GM18909 (cell line): ENCODE measurements around the gene FRS2.

ENCODE experiments used
- ATAC-seq: cut with Tn5 transposase; IDR thresholded peaks from one replicate; pipeline ENCODE4 v1.9.1; 2021; ENCODE audit warnings: mild to moderate bottlenecking; ENCODE audit not compliant: unreplicated experiment, poor library complexity

The FRS2 gene

GRCh38 chr12:69459477-69459876 is 10.7 kb upstream of the FRS2 start:
- ATAC-seq = no peak

- no peak for ATAC-seq
Observed at GRCh38 chr12:69464428-69464827, 5.8 kb upstream of the FRS2 start.

- no peak for ATAC-seq
Observed at GRCh38 chr12:69466867-69467266, 3.3 kb upstream of the FRS2 start.

GRCh38 chr12:69467366-69467765 is 2.8 kb upstream of the FRS2 start:
- ATAC-seq = no peak

- ATAC-seq = no peak
Observed at GRCh38 chr12:69468237-69469026, 1.8 kb upstream of the FRS2 start.

- ATAC-seq = no peak
Observed at GRCh38 chr12:69469854-69470188, 367 bp upstream of the FRS2 start.

- ATAC-seq = no peak
Observed at GRCh38 chr12:69471076-69471430, 865 bp downstream of the FRS2 start.

- ATAC-seq = no peak
Observed at GRCh38 chr12:69471667-69472385, 1.6 kb downstream of the FRS2 start.

GRCh38 chr12:69473262-69473661 is 3.1 kb downstream of the FRS2 start:
- no peak for ATAC-seq

GRCh38 chr12:69474456-69474855 is 4.3 kb downstream of the FRS2 start:
- no peak for ATAC-seq

- no peak for ATAC-seq
Observed at GRCh38 chr12:69475237-69475975, 5.2 kb downstream of the FRS2 start.

GRCh38 chr12:69476276-69477017 is 6.3 kb downstream of the FRS2 start:
- no peak for ATAC-seq

- ATAC-seq = no peak
Observed at GRCh38 chr12:69479675-69480074, 9.5 kb downstream of the FRS2 start.

GRCh38 chr12:69480698-69481097 is 10.5 kb downstream of the FRS2 start:
- ATAC-seq = no peak

- no peak for ATAC-seq
Observed at GRCh38 chr12:69481133-69481532, 10.9 kb downstream of the FRS2 start.

- no peak for ATAC-seq
Observed at GRCh38 chr12:69483700-69484099, 13.5 kb downstream of the FRS2 start.

- no peak for ATAC-seq
Observed at GRCh38 chr12:69484428-69484827, 14.2 kb downstream of the FRS2 start.

GRCh38 chr12:69490920-69491643 is 20.9 kb downstream of the FRS2 start:
- ATAC-seq = no peak

- ATAC-seq = no peak
Observed at GRCh38 chr12:69492739-69493138, 22.6 kb downstream of the FRS2 start.

GRCh38 chr12:69495071-69495470 is 24.9 kb downstream of the FRS2 start:
- no peak for ATAC-seq
